ENCODE data around the gene ZNF423.

The ZNF423 gene

GRCh38 chr16:49515016-49515565 lies 340.8 kb downstream of the ZNF423 start:
- H3K9me3 ChIP-seq (ENCODE audit: insufficient read depth, low read length, severe bottlenecking): no peaks in the 10 kb centered on the region
- ATAC-seq (ENCODE audit: insufficient read depth, low read depth): no peak
- H3K9ac ChIP-seq (ENCODE audit: low read depth, low read length): no peak overlapping the region
- H4K20me1 ChIP-seq (ENCODE audit: insufficient read depth, low read length): no peaks in the 10 kb centered on the region
- H3K4me2 ChIP-seq (ENCODE audit: insufficient read depth, low read length): no peak overlapping the region
- no peak overlapping the region for H3K4me3 ChIP-seq (ENCODE audit: low read depth in 1 of 2, low read length in 2 of 2)
- H3K27ac ChIP-seq (ENCODE audit: low read length): 0 out of 2 replicates have a peak overlapping the region, but pooled peaks have one; percentile 9
- TF ChIP-seq EZH2 (IDR thresholded peaks at IDR 0.05; ENCODE audit: borderline replicate concordance, low read depth, low read length, severe bottlenecking) (no peak), CTCF (IDR thresholded peaks at IDR 0.05; ENCODE audit: borderline replicate concordance, extremely low read depth, low read length, poor library complexity, severe bottlenecking) (no peak)
- no peaks in the 10 kb centered on the region for H3K27me3 ChIP-seq (ENCODE audit: insufficient read depth, low read length, poor library complexity)
- H3K36me3 ChIP-seq (ENCODE audit: insufficient read depth, low read length): no peaks in the 10 kb centered on the region
- H3K79me2 ChIP-seq (ENCODE audit: insufficient read depth, low read length): no peaks in the 10 kb centered on the region
- H2AFZ ChIP-seq (ENCODE audit: low read depth, low read length): no peak overlapping the region
- no peak for DNase-seq
- peaks cover 6% of the 10 kb centered on the region for H3K4me1 ChIP-seq (ENCODE audit: insufficient read depth, low read length)

GRCh38 chr16:49514073-49514980 lies 341.6 kb downstream of the ZNF423 start:
- no peaks in the 10 kb centered on the region for H3K79me2 ChIP-seq (ENCODE audit: insufficient read depth, low read length)
- no peaks in the 10 kb centered on the region for H3K4me1 ChIP-seq (ENCODE audit: insufficient read depth, low read length)
- H3K27ac ChIP-seq (ENCODE audit: low read length): no peak overlapping the region
- DNase-seq (no peak), ATAC-seq (ENCODE audit: insufficient read depth, low read depth) (no peak)
- no peak for TF ChIP-seq CTCF (IDR thresholded peaks at IDR 0.05; ENCODE audit: borderline replicate concordance, extremely low read depth, low read length, poor library complexity, severe bottlenecking)
- TF ChIP-seq EZH2 (IDR thresholded peaks at IDR 0.05; ENCODE audit: borderline replicate concordance, low read depth, low read length, severe bottlenecking): no peak
- H3K4me2 ChIP-seq (ENCODE audit: insufficient read depth, low read length): no peak overlapping the region
- no peaks in the 10 kb centered on the region for H3K9me3 ChIP-seq (ENCODE audit: insufficient read depth, low read length, severe bottlenecking)
- H3K27me3 ChIP-seq (ENCODE audit: insufficient read depth, low read length, poor library complexity): no peaks in the 10 kb centered on the region
- no peaks in the 10 kb centered on the region for H4K20me1 ChIP-seq (ENCODE audit: insufficient read depth, low read length)
- no peak overlapping the region for H2AFZ ChIP-seq (ENCODE audit: low read depth, low read length)
- no peaks in the 10 kb centered on the region for H3K36me3 ChIP-seq (ENCODE audit: insufficient read depth, low read length)
- H3K9ac ChIP-seq (ENCODE audit: low read depth, low read length): no peak overlapping the region
- no peak overlapping the region for H3K4me3 ChIP-seq (ENCODE audit: low read depth in 1 of 2, low read length in 2 of 2)

GRCh38 chr16:49513040-49513439 lies 342.9 kb downstream of the ZNF423 start:
- Histone ChIP-seq H3K4me3 (ENCODE audit: low read depth in 1 of 2, low read length in 2 of 2) (no peak overlapping the region), H3K9ac (ENCODE audit: low read depth, low read length) (no peak overlapping the region), H3K27me3 (ENCODE audit: insufficient read depth, low read length, poor library complexity) (no peaks in the 10 kb centered on the region), H3K27ac (ENCODE audit: low read length) (no peak overlapping the region), H3K79me2 (ENCODE audit: insufficient read depth, low read length) (no peaks in the 10 kb centered on the region), H3K36me3 (ENCODE audit: insufficient read depth, low read length) (no peaks in the 10 kb centered on the region), H3K4me1 (ENCODE audit: insufficient read depth, low read length) (no peaks in the 10 kb centered on the region), H3K4me2 (ENCODE audit: insufficient read depth, low read length) (no peak overlapping the region), H4K20me1 (ENCODE audit: insufficient read depth, low read length) (no peaks in the 10 kb centered on the region), H2AFZ (ENCODE audit: low read depth, low read length) (no peak overlapping the region), H3K9me3 (ENCODE audit: insufficient read depth, low read length, severe bottlenecking) (no peaks in the 10 kb centered on the region)
- TF ChIP-seq EZH2 (IDR thresholded peaks at IDR 0.05; ENCODE audit: borderline replicate concordance, low read depth, low read length, severe bottlenecking) (no peak), CTCF (IDR thresholded peaks at IDR 0.05; ENCODE audit: borderline replicate concordance, extremely low read depth, low read length, poor library complexity, severe bottlenecking) (peak; percentile 56)
- ATAC-seq (ENCODE audit: insufficient read depth, low read depth): peak; percentile 83
- peak; percentile 57 for DNase-seq
